Stomach (tissue), 4 donors: ENCODE data around the gene SP110.

Source experiments
- POLR2A ChIP-seq, 4 donors: fragments of 450-650 bp; IDR thresholded peaks; one replicate each; pipeline ENCODE4 v1.6.1; 2016; ENCODE audit warnings: antibody characterized with exemption in 4 of 4, control low read depth in 2 of 4, mild to moderate bottlenecking in 1 of 4, moderate library complexity in 1 of 4
- POLR2AphosphoS5 ChIP-seq, 3 donors: sonication (generic); formaldehyde crosslinking; IDR thresholded peaks; one replicate each; pipeline ENCODE4 v1.6.1; 2016; ENCODE audit warnings: antibody characterized with exemption in 3 of 3
- TF ChIP-seq, protein P1 (sequence below), 7 experiments: fragments of 450-650 bp in 4 of 7; fragments of 200-600 bp in 3 of 7; sonication (generic) in 3 of 7; IDR thresholded peaks; one replicate each; pipeline ENCODE4 v1.5.1; 2016 to 2019; ENCODE audit warnings: antibody characterized with exemption in 7 of 7, control low read depth in 2 of 7, mild to moderate bottlenecking in 1 of 7

GRCh38 chr2:230227216-230227615 lies 7.4 kb upstream of the SP110 start:
- TF ChIP-seq, protein P1, sequence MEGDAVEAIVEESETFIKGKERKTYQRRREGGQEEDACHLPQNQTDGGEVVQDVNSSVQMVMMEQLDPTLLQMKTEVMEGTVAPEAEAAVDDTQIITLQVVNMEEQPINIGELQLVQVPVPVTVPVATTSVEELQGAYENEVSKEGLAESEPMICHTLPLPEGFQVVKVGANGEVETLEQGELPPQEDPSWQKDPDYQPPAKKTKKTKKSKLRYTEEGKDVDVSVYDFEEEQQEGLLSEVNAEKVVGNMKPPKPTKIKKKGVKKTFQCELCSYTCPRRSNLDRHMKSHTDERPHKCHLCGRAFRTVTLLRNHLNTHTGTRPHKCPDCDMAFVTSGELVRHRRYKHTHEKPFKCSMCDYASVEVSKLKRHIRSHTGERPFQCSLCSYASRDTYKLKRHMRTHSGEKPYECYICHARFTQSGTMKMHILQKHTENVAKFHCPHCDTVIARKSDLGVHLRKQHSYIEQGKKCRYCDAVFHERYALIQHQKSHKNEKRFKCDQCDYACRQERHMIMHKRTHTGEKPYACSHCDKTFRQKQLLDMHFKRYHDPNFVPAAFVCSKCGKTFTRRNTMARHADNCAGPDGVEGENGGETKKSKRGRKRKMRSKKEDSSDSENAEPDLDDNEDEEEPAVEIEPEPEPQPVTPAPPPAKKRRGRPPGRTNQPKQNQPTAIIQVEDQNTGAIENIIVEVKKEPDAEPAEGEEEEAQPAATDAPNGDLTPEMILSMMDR (IDR thresholded peaks at IDR 0.05), result no peak
- no peak for TF ChIP-seq POLR2A (IDR thresholded peaks at IDR 0.05)
- TF ChIP-seq POLR2AphosphoS5 (IDR thresholded peaks at IDR 0.05), result no peak
